Measurements from ENCODE around the gene RABEP2. TPM values are rescaled to one million over a fixed set of nuclear protein-coding genes. Genes with fewer than 3 reads are reported as not detected.

RABEP2 gene
- total RNA-seq, 2 experiments from 2014 or later: 11.6 to 14.0 TPM

DNA sequence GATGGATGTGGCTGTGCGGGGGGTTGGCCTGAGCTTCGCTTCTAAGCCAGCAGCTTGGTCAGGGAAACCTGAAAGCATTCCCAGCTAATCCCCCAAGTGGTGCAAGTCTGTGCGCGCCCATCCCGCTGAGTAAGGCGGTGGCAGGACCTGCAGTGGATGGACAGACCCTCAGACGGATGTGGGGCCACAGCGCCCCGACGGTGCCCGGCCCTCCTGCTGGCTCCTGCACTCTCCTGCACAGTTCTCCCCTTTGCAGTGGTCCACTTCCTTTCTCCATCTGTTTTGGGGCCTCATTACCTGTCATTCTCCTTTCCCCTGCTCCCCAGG, 44.5 kb downstream of the RABEP2 start:
- Mint-ChIP-seq H3K4me3 (peak overlapping the region; percentile 75), H3K4me1 (ENCODE audit: low read depth) (peaks cover 20% of the 10 kb centered on the region), H3K36me3 (ENCODE audit: low read depth) (no peaks in the 10 kb centered on the region), H3K27me3 (ENCODE audit: low read depth) (peaks cover 13% of the 10 kb centered on the region), H3K9me3 (no peaks in the 10 kb centered on the region), H3K27ac (no peak overlapping the region)
- CTCF ChIA-PET: interaction anchor here (2.3 kb wide), 1 partner anchor 64 kb away, joined by 17 read pairs; no protein-coding TSS in a partner anchor
- intact Hi-C loops (cut with micrococcal nuclease): loop anchor here (1.0 to 2.0 kb wide), 2 partner anchors 44 to 70 kb away; partner anchors contain the start of genes NFATC2IP and RABEP2
- no peak for DNase-seq

GRCh38 chr16:28879841-28880588, 45.0 kb downstream of the RABEP2 start:
- peak; percentile 95 for DNase-seq
- CTCF ChIA-PET: interaction anchor here (1.0 to 2.3 kb wide), 3 partner anchors 10 to 65 kb away, joined by 3 to 17 read pairs (median 6); no protein-coding TSS in a partner anchor
- Mint-ChIP-seq H3K36me3 (ENCODE audit: low read depth) (no peaks in the 10 kb centered on the region), H3K4me1 (ENCODE audit: low read depth) (peaks cover 20% of the 10 kb centered on the region), H3K9me3 (no peaks in the 10 kb centered on the region), H3K4me3 (peak overlapping the region; percentile 90), H3K27ac (peak overlapping the region; percentile 24), H3K27me3 (ENCODE audit: low read depth) (peaks cover 13% of the 10 kb centered on the region)
- intact Hi-C loops (cut with micrococcal nuclease): loop anchor here (1.0 to 2.0 kb wide), 4 partner anchors 17 to 70 kb away; partner anchors contain the start of genes NFATC2IP, RABEP2, SH2B1 and TUFM

DNA sequence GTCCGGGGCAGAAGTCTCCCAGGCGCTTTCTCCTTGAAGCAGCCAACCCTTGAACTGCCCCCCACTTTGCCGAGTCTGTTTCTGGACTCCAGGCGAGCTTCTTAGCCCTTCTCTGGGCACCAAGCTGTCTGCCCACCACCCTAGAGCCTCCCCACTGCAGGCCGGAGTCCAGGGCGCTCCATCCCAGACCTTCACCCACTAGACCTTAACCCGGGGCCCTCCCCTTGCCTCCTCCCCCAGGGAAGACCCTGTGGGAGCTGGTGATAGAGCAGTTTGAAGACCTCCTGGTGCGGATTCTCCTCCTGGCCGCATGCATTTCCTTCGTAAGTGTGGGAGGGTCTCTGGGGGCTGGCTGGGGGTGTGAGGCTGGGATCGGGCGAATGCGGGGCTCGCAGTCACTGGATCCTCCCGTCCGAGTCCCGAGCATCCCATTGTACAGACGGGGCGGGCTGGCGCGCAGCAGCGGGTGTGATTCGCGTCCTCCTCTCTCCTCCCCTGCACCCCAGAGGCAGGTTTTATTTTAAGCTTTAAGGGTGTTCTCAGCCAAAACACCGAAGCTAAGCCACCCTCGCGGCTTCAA, 45.7 kb downstream of the RABEP2 start:
- Mint-ChIP-seq H3K27me3 (ENCODE audit: low read depth) (peaks cover 13% of the 10 kb centered on the region), H3K36me3 (ENCODE audit: low read depth) (no peaks in the 10 kb centered on the region), H3K4me3 (peak overlapping the region; percentile 90), H3K4me1 (ENCODE audit: low read depth) (peaks cover 20% of the 10 kb centered on the region), H3K27ac (peak overlapping the region; percentile 30), H3K9me3 (no peaks in the 10 kb centered on the region)
- intact Hi-C loops (cut with micrococcal nuclease): loop anchor here (1.0 to 2.0 kb wide), 2 partner anchors 16 to 33 kb away; partner anchors contain the start of genes SH2B1 and TUFM
- CTCF ChIA-PET: interaction anchor here (1.0 to 2.3 kb wide), 3 partner anchors 9 to 66 kb away, joined by 3 to 17 read pairs (median 6); no protein-coding TSS in a partner anchor
- peak; percentile 10 for DNase-seq

DNA sequence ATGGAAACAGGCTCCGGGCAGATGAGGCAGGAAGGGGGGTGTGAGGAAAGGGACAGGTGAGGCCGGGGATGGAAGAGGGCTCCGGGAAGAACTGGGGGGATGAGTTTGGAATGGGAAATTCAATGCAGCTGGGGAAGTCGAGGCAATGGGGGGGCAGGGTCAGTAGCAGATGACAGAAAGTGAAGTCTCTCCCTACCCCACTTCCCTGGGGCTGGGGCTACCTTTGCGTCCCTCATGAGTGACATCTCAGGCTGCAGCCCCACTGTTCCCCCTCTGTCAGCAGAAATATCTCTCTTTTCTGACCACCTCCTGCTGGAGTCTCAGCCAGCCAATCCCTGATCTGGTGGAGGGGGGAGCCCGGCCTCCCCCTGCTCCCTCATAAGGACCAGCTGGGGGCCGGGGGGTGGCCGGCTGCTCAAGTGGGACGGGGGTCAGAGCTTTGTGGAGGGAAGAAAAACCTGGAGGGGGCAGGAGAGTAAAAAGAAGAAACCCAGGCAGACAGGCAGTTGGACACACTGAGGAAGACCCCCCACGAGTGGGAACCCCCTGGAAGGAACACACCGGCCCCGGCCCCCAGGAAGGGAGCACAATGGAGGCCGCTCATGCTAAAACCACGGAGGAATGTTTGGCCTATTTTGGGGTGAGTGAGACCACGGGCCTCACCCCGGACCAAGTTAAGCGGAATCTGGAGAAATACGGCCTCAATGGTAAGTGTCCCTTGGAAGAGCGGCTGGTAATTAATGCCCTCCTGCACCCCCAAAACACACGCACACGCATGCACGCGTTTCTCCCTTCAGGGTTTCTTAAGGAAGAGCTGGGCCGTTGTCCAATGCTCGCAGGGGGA, 46.7 kb downstream of the RABEP2 start, which contains the start of gene ATP2A1:
ATP2A1 (plus strand) TSS at position 406 of the 844 bp plus-strand sequence; CDS start at position 590, 184 bp downstream.
- no peak for DNase-seq
- Mint-ChIP-seq H3K4me1 (ENCODE audit: low read depth) (peaks cover 20% of the 10 kb centered on the region), H3K27me3 (ENCODE audit: low read depth) (peaks cover 13% of the 10 kb centered on the region), H3K4me3 (peak within 1 kb of the TSS; percentile 90), H3K36me3 (ENCODE audit: low read depth) (peaks cover 3% of the 10 kb centered on the region), H3K27ac (no peak within 1 kb of the TSS), H3K9me3 (no peaks in the 10 kb centered on the region)
- CTCF ChIA-PET: interaction anchor here (0.6 to 2.3 kb wide), 3 partner anchors 16 to 91 kb away, joined by 3 to 17 read pairs (median 5); no protein-coding TSS in a partner anchor
- intact Hi-C loops (cut with micrococcal nuclease): loop anchor here (2.0 kb wide), 1 partner anchor 32 kb away; the partner anchor contains the start of gene TUFM

DNA sequence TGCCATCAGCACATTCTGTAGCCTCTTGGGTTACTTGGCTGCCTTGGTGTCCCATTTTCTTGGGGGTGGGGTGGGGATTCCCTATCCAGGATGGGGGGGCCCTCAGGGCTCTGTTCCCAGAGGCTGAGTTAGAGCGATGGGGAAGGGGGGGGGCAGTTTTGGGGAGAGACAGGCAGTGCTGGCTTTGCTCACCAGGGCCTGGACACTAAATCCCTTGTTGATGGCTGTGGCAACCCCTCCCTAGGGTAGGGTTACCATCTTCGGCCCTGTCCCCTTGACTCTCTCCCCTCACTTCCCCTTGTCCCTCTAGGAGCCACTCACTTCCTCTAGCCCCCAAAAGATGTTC, 47.4 kb downstream of the RABEP2 start:
- Mint-ChIP-seq H3K27me3 (ENCODE audit: low read depth) (peaks cover 13% of the 10 kb centered on the region), H3K4me3 (peak overlapping the region; percentile 3), H3K9me3 (no peaks in the 10 kb centered on the region), H3K4me1 (ENCODE audit: low read depth) (peaks cover 20% of the 10 kb centered on the region), H3K36me3 (ENCODE audit: low read depth) (peaks cover 3% of the 10 kb centered on the region), H3K27ac (no peak overlapping the region)
- CTCF ChIA-PET: no interaction called here
- intact Hi-C loops (cut with micrococcal nuclease): no loop called here
- DNase-seq: no peak

GRCh38 chr16:28876973-28877654, 47.9 kb downstream of the RABEP2 start:
- H3K27ac Mint-ChIP-seq: no peak overlapping the region
- DNase-seq: no peak
- peaks cover 3% of the 10 kb centered on the region for H3K36me3 Mint-ChIP-seq (ENCODE audit: low read depth)
- H3K4me3 Mint-ChIP-seq: no peak overlapping the region
- CTCF ChIA-PET: no interaction called here
- H3K27me3 Mint-ChIP-seq (ENCODE audit: low read depth): peaks cover 10% of the 10 kb centered on the region
- H3K4me1 Mint-ChIP-seq (ENCODE audit: low read depth): peaks cover 20% of the 10 kb centered on the region
- intact Hi-C loops (cut with micrococcal nuclease): no loop called here
- no peaks in the 10 kb centered on the region for H3K9me3 Mint-ChIP-seq

DNA sequence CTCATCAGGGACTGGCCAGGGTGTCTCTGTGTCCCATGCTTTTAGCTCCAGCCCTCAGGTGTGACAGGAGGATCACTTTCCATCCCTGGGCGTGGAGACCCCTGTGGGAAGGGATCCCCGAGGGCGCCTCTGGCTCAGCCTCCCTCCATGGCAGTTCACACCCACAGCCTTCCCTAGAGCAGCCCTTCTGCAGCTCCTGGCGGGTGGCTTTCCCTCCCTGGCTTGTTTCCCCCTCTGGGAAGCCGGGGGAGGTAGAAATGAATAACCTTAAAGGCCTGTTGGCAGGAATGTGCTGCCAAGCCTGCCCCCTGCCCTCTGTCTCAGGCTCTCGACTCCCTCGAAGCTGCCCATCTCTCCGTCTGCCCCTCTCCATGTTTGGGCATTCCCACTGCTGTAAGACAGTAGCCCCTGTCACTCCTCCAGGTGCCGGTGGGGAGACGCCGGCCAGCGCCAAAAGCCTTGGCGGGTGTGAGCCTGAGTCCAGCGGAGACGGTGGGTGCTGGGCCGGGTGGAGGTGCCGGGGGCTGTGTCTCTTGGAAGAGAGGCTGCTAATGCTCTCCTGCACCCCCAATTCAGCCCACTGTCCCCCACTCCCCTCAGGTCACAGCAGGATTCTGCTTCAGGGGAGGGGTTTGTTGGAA, 48.9 kb downstream of the RABEP2 start:
- Mint-ChIP-seq H3K27me3 (ENCODE audit: low read depth) (peaks cover 8% of the 10 kb centered on the region), H3K27ac (no peak overlapping the region), H3K4me1 (ENCODE audit: low read depth) (peaks cover 18% of the 10 kb centered on the region), H3K4me3 (no peak overlapping the region), H3K36me3 (ENCODE audit: low read depth) (peaks cover 3% of the 10 kb centered on the region), H3K9me3 (no peaks in the 10 kb centered on the region)
- CTCF ChIA-PET: interaction anchor here (4.3 kb wide), 1 partner anchor 68 kb away, joined by 26 read pairs; no protein-coding TSS in a partner anchor
- intact Hi-C loops (cut with micrococcal nuclease): no loop called here
- DNase-seq: no peak

DNA sequence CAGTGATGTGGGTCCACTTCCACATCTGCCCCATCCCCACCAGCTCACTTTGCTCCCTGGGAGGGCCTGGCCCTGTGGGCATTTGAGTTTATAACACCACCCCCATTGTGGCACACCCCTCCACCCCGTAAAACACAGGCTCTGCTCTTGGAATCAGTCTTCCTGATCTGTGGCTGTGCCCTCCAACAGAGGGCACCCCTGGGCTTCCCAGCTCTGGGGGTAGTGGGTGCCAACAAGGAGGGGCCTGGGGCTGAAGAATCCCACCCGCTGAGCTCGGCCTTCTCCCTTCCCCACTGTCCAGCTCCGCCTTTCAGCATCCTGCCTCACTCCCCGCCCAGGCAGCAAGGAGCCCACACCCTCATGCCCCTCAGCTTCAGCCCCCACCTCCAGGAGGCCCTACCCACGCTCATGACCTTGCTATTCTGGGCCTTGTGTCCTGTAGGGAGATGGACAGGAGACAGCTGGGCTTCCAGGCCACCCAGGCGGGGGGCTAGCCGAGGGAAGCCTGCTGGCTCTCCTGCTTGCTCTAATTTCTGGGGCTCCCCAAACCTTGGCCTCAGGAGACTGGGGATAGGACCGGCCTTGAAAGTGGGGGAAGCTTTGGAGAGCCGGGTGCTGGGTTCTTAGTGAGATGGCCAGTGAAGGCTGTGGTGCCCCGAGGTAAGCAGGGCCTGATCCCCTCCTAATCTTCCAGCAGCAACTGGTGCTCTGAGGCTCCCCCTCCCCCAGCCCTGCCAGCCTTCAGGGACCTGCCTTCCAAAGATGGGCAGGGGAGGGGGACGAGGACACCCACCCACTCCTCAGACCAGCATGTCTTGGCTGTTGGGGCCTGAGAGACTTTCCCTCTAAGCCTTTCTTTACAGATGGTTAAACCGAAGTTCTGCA, 49.7 kb downstream of the RABEP2 start:
- intact Hi-C loops (cut with micrococcal nuclease): no loop called here
- Mint-ChIP-seq H3K36me3 (ENCODE audit: low read depth) (peaks cover 3% of the 10 kb centered on the region), H3K27me3 (ENCODE audit: low read depth) (no peaks in the 10 kb centered on the region), H3K27ac (no peak overlapping the region), H3K4me1 (ENCODE audit: low read depth) (peaks cover 12% of the 10 kb centered on the region), H3K9me3 (no peaks in the 10 kb centered on the region), H3K4me3 (no peak overlapping the region)
- DNase-seq: no peak
- CTCF ChIA-PET: interaction anchor here (1.1 to 4.3 kb wide), 3 partner anchors 25 to 74 kb away, joined by 3 to 26 read pairs (median 7); no protein-coding TSS in a partner anchor

DNA sequence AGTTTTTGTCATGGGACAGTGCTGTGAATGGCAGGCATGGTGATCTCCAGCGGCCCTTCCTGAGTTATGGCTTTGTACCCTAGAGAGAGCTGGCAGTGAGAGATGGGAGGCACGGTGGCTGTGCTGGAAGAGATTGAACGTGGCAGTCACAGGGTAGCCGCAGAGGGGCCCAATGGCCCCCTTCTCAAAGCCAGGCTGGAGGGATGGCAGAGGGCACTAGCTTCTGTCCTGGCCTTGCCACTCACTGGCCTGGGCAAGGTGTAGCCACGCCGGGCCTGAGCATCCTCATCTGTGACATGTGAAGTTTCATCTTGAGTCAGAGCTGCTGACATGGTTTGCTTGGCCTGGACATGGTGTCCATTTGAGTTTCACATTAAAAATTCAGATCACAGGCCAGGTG, 50.6 kb downstream of the RABEP2 start:
- H3K9me3 Mint-ChIP-seq: no peaks in the 10 kb centered on the region
- H3K36me3 Mint-ChIP-seq (ENCODE audit: low read depth): peaks cover 6% of the 10 kb centered on the region
- H3K27ac Mint-ChIP-seq: no peak overlapping the region
- intact Hi-C loops (cut with micrococcal nuclease): no loop called here
- H3K4me3 Mint-ChIP-seq: no peak overlapping the region
- H3K27me3 Mint-ChIP-seq (ENCODE audit: low read depth): no peaks in the 10 kb centered on the region
- no peak for DNase-seq
- CTCF ChIA-PET: interaction anchor here (0.6 to 4.3 kb wide), 8 partner anchors 12 to 106 kb away, joined by 3 to 26 read pairs (median 4); no protein-coding TSS in a partner anchor
- H3K4me1 Mint-ChIP-seq (ENCODE audit: low read depth): peaks cover 11% of the 10 kb centered on the region

DNA sequence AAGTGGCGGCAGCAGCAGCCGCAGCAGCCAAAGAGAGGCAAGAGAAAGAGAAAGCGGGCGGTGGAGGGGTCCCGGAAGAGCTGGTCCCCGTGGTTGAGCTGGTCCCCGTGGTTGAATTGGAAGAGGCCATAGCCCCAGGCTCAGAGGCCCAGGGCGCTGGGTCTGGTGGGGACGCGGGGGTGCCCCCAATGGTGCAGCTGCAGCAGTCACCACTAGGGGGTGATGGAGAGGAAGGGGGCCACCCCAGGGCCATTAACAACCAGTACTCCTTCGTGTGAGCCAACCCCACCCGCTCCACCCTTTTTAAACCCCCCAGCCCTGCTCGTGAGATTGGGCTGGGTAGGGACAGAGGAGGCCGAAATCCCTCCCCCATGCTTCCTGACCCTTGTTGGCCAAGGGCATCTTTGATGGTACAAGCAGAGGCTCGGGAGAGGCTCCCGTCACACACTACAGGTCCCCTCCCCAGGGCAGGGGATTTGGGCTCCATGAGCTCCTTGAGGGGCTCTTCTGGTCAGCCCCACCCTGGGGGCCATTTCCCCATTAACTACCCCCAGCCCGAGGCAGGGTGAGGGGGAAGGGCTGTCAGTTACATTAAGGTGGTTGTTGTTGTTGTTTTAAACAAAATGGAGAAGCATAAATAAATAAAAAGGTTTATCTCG, 51.4 kb downstream of the RABEP2 start:
- H3K36me3 Mint-ChIP-seq (ENCODE audit: low read depth): peaks cover 6% of the 10 kb centered on the region

More for the DNA sequence above, 51.4 kb downstream of the RABEP2 start:
- Mint-ChIP-seq H3K4me3 (no peak overlapping the region), H3K27me3 (ENCODE audit: low read depth) (no peaks in the 10 kb centered on the region), H3K4me1 (ENCODE audit: low read depth) (peaks cover 5% of the 10 kb centered on the region), H3K27ac (no peak overlapping the region), H3K9me3 (no peaks in the 10 kb centered on the region)
- intact Hi-C loops (cut with micrococcal nuclease): no loop called here
- peak; percentile 62 for DNase-seq
- CTCF ChIA-PET: interaction anchor here (0.6 to 4.3 kb wide), 8 partner anchors 12 to 1281 kb away, joined by 3 to 26 read pairs (median 4); no protein-coding TSS in a partner anchor

Measured in activated naive CD4-positive, alpha-beta T cell treated with anti-CD3 and anti-CD28 coated beads for 36 hours (primary cell).